Measurements from ENCODE around the gene FNDC1.
A peak's percentile ranks its signal among the peaks of the same experiment; 100 is the strongest.

DNA sequence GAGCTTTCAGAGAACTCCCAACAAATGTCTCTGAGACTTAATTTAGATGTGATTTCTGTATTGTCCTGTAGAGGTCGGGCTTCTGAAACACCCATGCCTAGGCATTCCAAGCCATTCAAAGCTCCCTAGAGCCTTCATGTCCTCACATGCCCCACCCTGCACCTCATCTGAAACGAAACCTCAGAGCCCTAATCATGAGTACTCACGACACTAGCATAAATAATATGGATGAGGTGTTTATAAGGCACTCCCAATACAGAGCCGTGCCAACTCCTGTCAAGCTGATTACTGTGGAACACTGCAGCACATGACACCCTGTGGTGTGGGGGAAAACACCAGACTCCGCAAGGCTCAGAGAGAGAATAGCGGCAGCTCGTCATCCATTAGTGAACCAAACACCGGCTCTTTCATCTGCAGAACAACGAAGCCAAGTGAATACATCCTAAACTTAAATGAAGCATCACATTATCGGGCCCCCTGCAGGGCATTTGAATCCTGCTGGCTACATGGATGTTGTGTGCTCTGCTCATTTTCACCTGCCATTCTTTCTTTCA, 83.8 kb downstream of the FNDC1 start:
- TF ChIP-seq, protein P1, sequence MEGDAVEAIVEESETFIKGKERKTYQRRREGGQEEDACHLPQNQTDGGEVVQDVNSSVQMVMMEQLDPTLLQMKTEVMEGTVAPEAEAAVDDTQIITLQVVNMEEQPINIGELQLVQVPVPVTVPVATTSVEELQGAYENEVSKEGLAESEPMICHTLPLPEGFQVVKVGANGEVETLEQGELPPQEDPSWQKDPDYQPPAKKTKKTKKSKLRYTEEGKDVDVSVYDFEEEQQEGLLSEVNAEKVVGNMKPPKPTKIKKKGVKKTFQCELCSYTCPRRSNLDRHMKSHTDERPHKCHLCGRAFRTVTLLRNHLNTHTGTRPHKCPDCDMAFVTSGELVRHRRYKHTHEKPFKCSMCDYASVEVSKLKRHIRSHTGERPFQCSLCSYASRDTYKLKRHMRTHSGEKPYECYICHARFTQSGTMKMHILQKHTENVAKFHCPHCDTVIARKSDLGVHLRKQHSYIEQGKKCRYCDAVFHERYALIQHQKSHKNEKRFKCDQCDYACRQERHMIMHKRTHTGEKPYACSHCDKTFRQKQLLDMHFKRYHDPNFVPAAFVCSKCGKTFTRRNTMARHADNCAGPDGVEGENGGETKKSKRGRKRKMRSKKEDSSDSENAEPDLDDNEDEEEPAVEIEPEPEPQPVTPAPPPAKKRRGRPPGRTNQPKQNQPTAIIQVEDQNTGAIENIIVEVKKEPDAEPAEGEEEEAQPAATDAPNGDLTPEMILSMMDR (IDR thresholded peaks at IDR 0.05) = peak in 11 of 12 donors; percentile 29 to 63 (median 49)
- no peak for TF ChIP-seq POLR2A (IDR thresholded peaks at IDR 0.05)

All from heart left ventricle (tissue), 13 donors.